HepG2 (cell line): Measurements from ENCODE around the gene CABP4. TPM values are rescaled to one million over a fixed set of nuclear protein-coding genes. Genes with fewer than 3 reads are reported as not detected.

Source experiments
- FOXA3 ChIP-seq: IDR thresholded peaks from 2 replicates; pipeline ENCODE4 v1.6.1; 2016; ENCODE audit warnings: missing genetic modification reagents, missing compliant biosample characterization
- RARG ChIP-seq: sonication (generic); formaldehyde crosslinking; IDR thresholded peaks from 2 replicates; pipeline ENCODE4 v1.4.0; 2020; ENCODE audit warnings: low read depth, mild to moderate bottlenecking, missing genetic modification reagents
- SMARCC2 ChIP-seq: fragments of 450-650 bp; IDR thresholded peaks from 2 replicates; pipeline ENCODE4 v1.6.1; 2017; ENCODE audit warnings: antibody characterized with exemption, mild to moderate bottlenecking
- ZFP36L1 ChIP-seq: sonication (generic); formaldehyde crosslinking; IDR thresholded peaks from 2 replicates; pipeline ENCODE4 v1.8.0; 2022; ENCODE audit warnings: mild to moderate bottlenecking, missing genetic modification reagents, moderate library complexity
- ZNF550 ChIP-seq: sonication (generic); formaldehyde crosslinking; IDR thresholded peaks from 2 replicates; pipeline ENCODE4 v1.4.0; 2020; ENCODE audit warnings: mild to moderate bottlenecking, missing genetic modification reagents, borderline replicate concordance
- ZNF83 ChIP-seq: sonication (generic); formaldehyde crosslinking; IDR thresholded peaks from 2 replicates; pipeline ENCODE4 v1.4.0; 2020; ENCODE audit warnings: missing genetic modification reagents, mild to moderate bottlenecking, borderline replicate concordance
- polyA plus RNA-seq, 8 experiments: library from polyadenylated mRNA; depleted of rRNA in 3 of 8; stranded (reverse) in 7 of 8; unstranded in 1 of 8; fragments of >200 nt; fragmentation: Illumina TruSeq in 4 of 8; extraction: Trizol in 4 of 8; gene quantifications; 2 replicates each; pipeline versions ENCODE4 v1.2.1 to v1.2.3, GENCODE V29; 2011 to 2016; ENCODE audit warnings: low read depth in 4 of 8, missing spikeins in 1 of 8, mixed read lengths in 1 of 8; ENCODE audit not compliant: insufficient read depth in 1 of 8
- total RNA-seq, 5 experiments: library from RNA; depleted of rRNA; stranded (reverse); fragments of >200 nt; fragmentation: Illumina TruSeq; extraction: Trizol; gene quantifications; 2 replicates each; pipeline ENCODE4 v1.2.3, GENCODE V29; 2016; ENCODE audit warnings: low read depth in 1 of 5
- TF ChIP-seq, protein P1 (sequence below): sonication (generic); formaldehyde crosslinking; IDR thresholded peaks from 2 replicates; pipeline ENCODE4 v1.5.1; 2020; ENCODE audit warnings: mild to moderate bottlenecking, missing genetic modification reagents, moderate library complexity
- TF ChIP-seq, protein P2 (sequence below): sonication (generic); formaldehyde crosslinking; IDR thresholded peaks from 2 replicates; pipeline ENCODE4 v1.5.1; 2020; ENCODE audit warnings: missing genetic modification reagents, mild to moderate bottlenecking, borderline replicate concordance
- TF ChIP-seq, protein P3 (sequence below): sonication (generic); formaldehyde crosslinking; conservative IDR thresholded peaks from 2 replicates; pipeline ENCODE4 v1.4.0; 2020; ENCODE audit warnings: missing genetic modification reagents
- TF ChIP-seq, protein P4 (sequence below): sonication (generic); formaldehyde crosslinking; IDR thresholded peaks from 2 replicates; pipeline ENCODE4 v1.4.0; 2020; ENCODE audit warnings: mild to moderate bottlenecking, missing genetic modification reagents
- TF ChIP-seq, protein P5 (sequence below), 2 experiments: sonication (generic) in 1 of 2; formaldehyde crosslinking in 1 of 2; IDR thresholded peaks; 2 replicates each; pipeline versions ENCODE4 v1.4.0 to v1.6.1; 2018 to 2020; ENCODE audit warnings: missing genetic modification reagents in 2 of 2, borderline replicate concordance in 1 of 2, low read depth in 1 of 2, mild to moderate bottlenecking in 1 of 2, missing biosample characterization in 1 of 2
- TF ChIP-seq, protein P6 (sequence below): sonication (generic); formaldehyde crosslinking; IDR thresholded peaks from 2 replicates; pipeline ENCODE4 v1.4.0; 2020; ENCODE audit warnings: missing genetic modification reagents, borderline replicate concordance
- TF ChIP-seq, protein P7 (sequence below): sonication (generic); formaldehyde crosslinking; IDR thresholded peaks from 2 replicates; pipeline ENCODE4 v1.8.0; 2022; ENCODE audit warnings: missing genetic modification reagents, mild to moderate bottlenecking, borderline replicate concordance

Gene CABP4
- total and polyA plus RNA-seq, 2 of the 13 experiments (the other 11 are each of a cell fraction or from before 2014, with no cell fraction given): not detected

DNA sequence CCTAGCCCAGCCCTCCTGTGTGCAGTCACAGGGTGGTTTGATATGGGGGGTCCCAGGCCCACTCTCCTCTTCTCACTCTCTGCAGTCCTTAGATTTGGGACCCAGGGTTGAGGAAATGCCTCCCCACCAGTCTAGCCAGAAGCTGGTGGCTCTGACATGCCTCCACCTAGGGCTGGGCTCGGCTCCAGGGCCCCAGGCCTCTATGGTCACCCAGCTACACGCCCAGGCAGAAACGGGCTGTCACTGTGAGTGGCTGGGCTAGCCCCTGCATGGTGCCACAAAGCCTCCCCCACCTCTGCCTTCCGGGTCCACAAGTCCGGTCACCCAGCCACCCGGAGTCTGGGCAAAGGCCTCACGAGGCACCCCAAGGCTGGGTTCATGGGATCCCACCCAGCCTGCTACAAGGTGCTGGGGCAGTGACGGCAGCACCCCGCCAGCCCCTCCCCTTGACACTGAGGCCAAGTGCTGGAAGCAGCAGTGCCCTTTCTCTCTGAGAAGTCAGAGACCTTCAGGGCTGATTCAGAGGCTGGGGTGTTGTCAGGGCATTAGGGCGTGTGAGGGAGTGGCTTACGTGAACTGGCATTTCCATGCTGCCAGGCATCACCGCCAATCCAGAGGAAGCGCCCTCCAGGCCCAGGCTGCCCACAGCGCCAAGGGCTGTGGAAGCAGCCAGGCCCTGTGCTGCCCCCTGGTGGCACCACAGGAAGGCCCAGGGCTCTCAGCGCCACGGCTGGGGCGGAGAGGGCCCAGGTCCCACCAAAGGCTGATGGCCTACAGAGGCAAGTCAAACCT lies 50.6 kb downstream of the CABP4 start (continued):
- TF ChIP-seq, protein P1, sequence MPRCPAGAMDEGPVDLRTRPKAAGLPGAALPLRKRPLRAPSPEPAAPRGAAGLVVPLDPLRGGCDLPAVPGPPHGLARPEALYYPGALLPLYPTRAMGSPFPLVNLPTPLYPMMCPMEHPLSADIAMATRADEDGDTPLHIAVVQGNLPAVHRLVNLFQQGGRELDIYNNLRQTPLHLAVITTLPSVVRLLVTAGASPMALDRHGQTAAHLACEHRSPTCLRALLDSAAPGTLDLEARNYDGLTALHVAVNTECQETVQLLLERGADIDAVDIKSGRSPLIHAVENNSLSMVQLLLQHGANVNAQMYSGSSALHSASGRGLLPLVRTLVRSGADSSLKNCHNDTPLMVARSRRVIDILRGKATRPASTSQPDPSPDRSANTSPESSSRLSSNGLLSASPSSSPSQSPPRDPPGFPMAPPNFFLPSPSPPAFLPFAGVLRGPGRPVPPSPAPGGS (CRISPR knock-in tag): peak; percentile 78
- TF ChIP-seq, protein P2, sequence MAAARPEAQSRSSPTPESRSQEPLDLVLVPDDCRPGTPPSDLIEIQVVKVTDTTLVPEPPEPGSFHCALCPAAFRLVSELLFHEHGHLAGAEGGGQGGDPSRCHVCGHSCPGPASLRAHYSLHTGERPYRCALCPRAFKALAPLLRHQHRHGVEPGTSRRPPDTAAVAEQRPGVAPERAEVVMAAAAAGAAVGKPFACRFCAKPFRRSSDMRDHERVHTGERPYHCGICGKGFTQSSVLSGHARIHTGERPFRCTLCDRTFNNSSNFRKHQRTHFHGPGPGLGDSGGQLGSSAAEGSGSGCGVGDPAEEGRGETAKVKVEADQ (CRISPR knock-in tag): no peak
- no peak for TF ChIP-seq ZNF550 (CRISPR knock-in tag)
- peak; percentile 68; the same call in 1 of the 2 replicates for TF ChIP-seq ZNF83 (CRISPR knock-in tag)
- no peak for TF ChIP-seq SMARCC2
- TF ChIP-seq, protein P3, sequence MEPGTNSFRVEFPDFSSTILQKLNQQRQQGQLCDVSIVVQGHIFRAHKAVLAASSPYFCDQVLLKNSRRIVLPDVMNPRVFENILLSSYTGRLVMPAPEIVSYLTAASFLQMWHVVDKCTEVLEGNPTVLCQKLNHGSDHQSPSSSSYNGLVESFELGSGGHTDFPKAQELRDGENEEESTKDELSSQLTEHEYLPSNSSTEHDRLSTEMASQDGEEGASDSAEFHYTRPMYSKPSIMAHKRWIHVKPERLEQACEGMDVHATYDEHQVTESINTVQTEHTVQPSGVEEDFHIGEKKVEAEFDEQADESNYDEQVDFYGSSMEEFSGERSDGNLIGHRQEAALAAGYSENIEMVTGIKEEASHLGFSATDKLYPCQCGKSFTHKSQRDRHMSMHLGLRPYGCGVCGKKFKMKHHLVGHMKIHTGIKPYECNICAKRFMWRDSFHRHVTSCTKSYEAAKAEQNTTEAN (CRISPR knock-in tag): no peak
- peak; percentile 29; the same call in 1 of the 2 replicates for TF ChIP-seq FOXA3 (CRISPR knock-in tag)
- 0 out of 2 replicates have a peak, but pooled peaks have one; percentile 43 for TF ChIP-seq ZFP36L1 (CRISPR knock-in tag)
- TF ChIP-seq, protein P4, sequence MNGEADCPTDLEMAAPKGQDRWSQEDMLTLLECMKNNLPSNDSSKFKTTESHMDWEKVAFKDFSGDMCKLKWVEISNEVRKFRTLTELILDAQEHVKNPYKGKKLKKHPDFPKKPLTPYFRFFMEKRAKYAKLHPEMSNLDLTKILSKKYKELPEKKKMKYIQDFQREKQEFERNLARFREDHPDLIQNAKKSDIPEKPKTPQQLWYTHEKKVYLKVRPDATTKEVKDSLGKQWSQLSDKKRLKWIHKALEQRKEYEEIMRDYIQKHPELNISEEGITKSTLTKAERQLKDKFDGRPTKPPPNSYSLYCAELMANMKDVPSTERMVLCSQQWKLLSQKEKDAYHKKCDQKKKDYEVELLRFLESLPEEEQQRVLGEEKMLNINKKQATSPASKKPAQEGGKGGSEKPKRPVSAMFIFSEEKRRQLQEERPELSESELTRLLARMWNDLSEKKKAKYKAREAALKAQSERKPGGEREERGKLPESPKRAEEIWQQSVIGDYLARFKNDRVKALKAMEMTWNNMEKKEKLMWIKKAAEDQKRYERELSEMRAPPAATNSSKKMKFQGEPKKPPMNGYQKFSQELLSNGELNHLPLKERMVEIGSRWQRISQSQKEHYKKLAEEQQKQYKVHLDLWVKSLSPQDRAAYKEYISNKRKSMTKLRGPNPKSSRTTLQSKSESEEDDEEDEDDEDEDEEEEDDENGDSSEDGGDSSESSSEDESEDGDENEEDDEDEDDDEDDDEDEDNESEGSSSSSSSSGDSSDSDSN (CRISPR knock-in tag): peak; percentile 77
- TF ChIP-seq, protein P5, sequence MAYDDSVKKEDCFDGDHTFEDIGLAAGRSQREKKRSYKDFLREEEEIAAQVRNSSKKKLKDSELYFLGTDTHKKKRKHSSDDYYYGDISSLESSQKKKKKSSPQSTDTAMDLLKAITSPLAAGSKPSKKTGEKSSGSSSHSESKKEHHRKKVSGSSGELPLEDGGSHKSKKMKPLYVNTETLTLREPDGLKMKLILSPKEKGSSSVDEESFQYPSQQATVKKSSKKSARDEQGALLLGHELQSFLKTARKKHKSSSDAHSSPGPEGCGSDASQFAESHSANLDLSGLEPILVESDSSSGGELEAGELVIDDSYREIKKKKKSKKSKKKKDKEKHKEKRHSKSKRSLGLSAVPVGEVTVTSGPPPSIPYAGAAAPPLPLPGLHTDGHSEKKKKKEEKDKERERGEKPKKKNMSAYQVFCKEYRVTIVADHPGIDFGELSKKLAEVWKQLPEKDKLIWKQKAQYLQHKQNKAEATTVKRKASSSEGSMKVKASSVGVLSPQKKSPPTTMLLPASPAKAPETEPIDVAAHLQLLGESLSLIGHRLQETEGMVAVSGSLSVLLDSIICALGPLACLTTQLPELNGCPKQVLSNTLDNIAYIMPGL (CRISPR knock-in tag; IDR thresholded peaks at IDR 0.05; ENCODE audit: borderline replicate concordance in 1 of 2, low read depth in 1 of 2): peak; percentile 79 to 84; a peak in 3 of 4 replicates
- TF ChIP-seq, protein P6, sequence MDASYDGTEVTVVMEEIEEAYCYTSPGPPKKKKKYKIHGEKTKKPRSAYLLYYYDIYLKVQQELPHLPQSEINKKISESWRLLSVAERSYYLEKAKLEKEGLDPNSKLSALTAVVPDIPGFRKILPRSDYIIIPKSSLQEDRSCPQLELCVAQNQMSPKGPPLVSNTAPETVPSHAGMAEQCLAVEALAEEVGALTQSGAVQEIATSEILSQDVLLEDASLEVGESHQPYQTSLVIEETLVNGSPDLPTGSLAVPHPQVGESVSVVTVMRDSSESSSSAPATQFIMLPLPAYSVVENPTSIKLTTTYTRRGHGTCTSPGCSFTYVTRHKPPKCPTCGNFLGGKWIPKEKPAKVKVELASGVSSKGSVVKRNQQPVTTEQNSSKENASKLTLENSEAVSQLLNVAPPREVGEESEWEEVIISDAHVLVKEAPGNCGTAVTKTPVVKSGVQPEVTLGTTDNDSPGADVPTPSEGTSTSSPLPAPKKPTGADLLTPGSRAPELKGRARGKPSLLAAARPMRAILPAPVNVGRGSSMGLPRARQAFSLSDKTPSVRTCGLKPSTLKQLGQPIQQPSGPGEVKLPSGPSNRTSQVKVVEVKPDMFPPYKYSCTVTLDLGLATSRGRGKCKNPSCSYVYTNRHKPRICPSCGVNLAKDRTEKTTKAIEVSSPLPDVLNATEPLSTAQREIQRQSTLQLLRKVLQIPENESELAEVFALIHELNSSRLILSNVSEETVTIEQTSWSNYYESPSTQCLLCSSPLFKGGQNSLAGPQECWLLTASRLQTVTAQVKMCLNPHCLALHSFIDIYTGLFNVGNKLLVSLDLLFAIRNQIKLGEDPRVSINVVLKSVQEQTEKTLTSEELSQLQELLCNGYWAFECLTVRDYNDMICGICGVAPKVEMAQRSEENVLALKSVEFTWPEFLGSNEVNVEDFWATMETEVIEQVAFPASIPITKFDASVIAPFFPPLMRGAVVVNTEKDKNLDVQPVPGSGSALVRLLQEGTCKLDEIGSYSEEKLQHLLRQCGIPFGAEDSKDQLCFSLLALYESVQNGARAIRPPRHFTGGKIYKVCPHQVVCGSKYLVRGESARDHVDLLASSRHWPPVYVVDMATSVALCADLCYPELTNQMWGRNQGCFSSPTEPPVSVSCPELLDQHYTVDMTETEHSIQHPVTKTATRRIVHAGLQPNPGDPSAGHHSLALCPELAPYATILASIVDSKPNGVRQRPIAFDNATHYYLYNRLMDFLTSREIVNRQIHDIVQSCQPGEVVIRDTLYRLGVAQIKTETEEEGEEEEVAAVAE (CRISPR knock-in tag): peak; percentile 34; the same call in 1 of the 2 replicates
- TF ChIP-seq RARG: no peak
- TF ChIP-seq, protein P7, sequence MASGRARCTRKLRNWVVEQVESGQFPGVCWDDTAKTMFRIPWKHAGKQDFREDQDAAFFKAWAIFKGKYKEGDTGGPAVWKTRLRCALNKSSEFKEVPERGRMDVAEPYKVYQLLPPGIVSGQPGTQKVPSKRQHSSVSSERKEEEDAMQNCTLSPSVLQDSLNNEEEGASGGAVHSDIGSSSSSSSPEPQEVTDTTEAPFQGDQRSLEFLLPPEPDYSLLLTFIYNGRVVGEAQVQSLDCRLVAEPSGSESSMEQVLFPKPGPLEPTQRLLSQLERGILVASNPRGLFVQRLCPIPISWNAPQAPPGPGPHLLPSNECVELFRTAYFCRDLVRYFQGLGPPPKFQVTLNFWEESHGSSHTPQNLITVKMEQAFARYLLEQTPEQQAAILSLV (CRISPR knock-in tag): peak; percentile 71; the same call in 1 of the 2 replicates
